HepG2 (cell line): ENCODE measurements around the gene OSBPL9. TPM values are rescaled to one million over a fixed set of nuclear protein-coding genes. Genes with fewer than 3 reads are reported as not detected.

Source experiments
- ATAC-seq: fragments of 200-7000 bp; cut with Tn5 transposase; 3 replicates; pipeline ENCODE4 v1.9.1; 2020; ENCODE audit warnings: mild to moderate bottlenecking, moderate library complexity
- BruUV-seq: library from RNA; stranded (reverse); fragments of 400-500 nt; replicated peaks from 2 replicates; lab custom pipeline; 2021; lab: Mats Ljungman, UMichigan
- CTCF ChIA-PET: fragments of 300-600 bp; formaldehyde crosslinking; extraction: SDS; loops from one replicate; lab custom pipeline; 2021; ENCODE audit warnings: low total read pairs, inconsistent platforms, low intra/inter-chr PET ratio; lab: Yijun Ruan, JAX
- POLR2A ChIA-PET: fragments of 350-600 bp; sonication (Branson Sonifier 250); formaldehyde crosslinking; loops from one replicate; lab custom pipeline; 2020; ENCODE audit warnings: antibody characterized with exemption, inconsistent platforms; lab: Yijun Ruan, JAX
- DNase-seq: peaks from one replicate; pipeline ENCODE4 v3.0.0-alpha.2; 2015; ENCODE audit warnings: low spot score
- FAIRE-seq: peaks from 3 replicates; lab custom pipeline; 2011; peaks lifted over from hg19 to GRCh38; lab: Jason Lieb, UNC
- H2AFZ ChIP-seq: one replicate; pipeline ENCODE4 v1.6.1; 2011; ENCODE audit warnings: low read length, inconsistent platforms
- H3K27ac ChIP-seq: fragments of 300-600 bp; 3 replicates; pipeline ENCODE4 v1.8.0; 2011; ENCODE audit warnings: mixed run types, mild to moderate bottlenecking, mixed read lengths, low read length, inconsistent platforms; ENCODE audit not compliant: insufficient read depth; ENCODE audit errors: extremely low read length
- H3K27me3 ChIP-seq, 2 experiments: fragments of 200-600 bp in 1 of 2; 2 replicates in 1 of 2; 3 replicates in 1 of 2; pipeline versions ENCODE4 v1.6.0 to v1.8.0; 2011; ENCODE audit warnings: low read length in 2 of 2, mild to moderate bottlenecking in 2 of 2, moderate library complexity in 2 of 2, inconsistent platforms in 1 of 2; ENCODE audit not compliant: insufficient read depth in 2 of 2, control insufficient read depth in 1 of 2
- H3K36me3 ChIP-seq, 2 experiments: fragments of 200-600 bp in 1 of 2; replicated peaks in 1 of 2; 2 replicates in 1 of 2; 3 replicates in 1 of 2; pipeline versions ENCODE4 v1.5.1 to v1.8.0; 2011; ENCODE audit warnings: low read length in 2 of 2, inconsistent platforms in 1 of 2; ENCODE audit not compliant: insufficient read depth in 2 of 2, control insufficient read depth in 1 of 2
- H3K4me1 ChIP-seq: 2 replicates; pipeline ENCODE4 v1.5.1; 2012; ENCODE audit warnings: low read length, inconsistent platforms; ENCODE audit not compliant: insufficient read depth
- H3K4me2 ChIP-seq: 2 replicates; pipeline ENCODE4 v1.6.0; 2011; ENCODE audit warnings: low read depth, low read length, inconsistent platforms
- H3K4me3 ChIP-seq, 3 experiments: fragments of 200-600 bp in 1 of 3; sonication (generic), shearing (Covaris generic) in 1 of 3; replicated peaks in 1 of 3; 2 replicates each; pipeline ENCODE4 v1.5.1; 2011 to 2016; ENCODE audit warnings: low read length in 3 of 3, inconsistent platforms in 2 of 3, low read depth in 2 of 3, mild to moderate bottlenecking in 2 of 3, control low read depth in 1 of 3, mixed read lengths in 1 of 3; ENCODE audit not compliant: insufficient read depth in 1 of 3
- H3K79me2 ChIP-seq: one replicate; pipeline ENCODE4 v1.6.1; 2011; ENCODE audit warnings: low read length, inconsistent platforms; ENCODE audit not compliant: insufficient read depth
- H3K9ac ChIP-seq: 2 replicates; pipeline ENCODE4 v1.6.0; 2011; ENCODE audit warnings: mild to moderate bottlenecking, low read depth, low read length, inconsistent platforms; ENCODE audit not compliant: insufficient read depth
- H3K9me3 ChIP-seq: 2 replicates; pipeline ENCODE4 v1.5.1; 2012; ENCODE audit warnings: mild to moderate bottlenecking, low read length
- H4K20me1 ChIP-seq: 2 replicates; pipeline ENCODE4 v1.6.0; 2011; ENCODE audit warnings: inconsistent platforms, mild to moderate bottlenecking, low read length, moderate library complexity; ENCODE audit not compliant: insufficient read depth
- GPN1 ChIP-seq: sonication (generic); formaldehyde crosslinking; IDR thresholded peaks from 2 replicates; pipeline ENCODE4 v1.5.1; 2020; ENCODE audit warnings: missing genetic modification reagents, borderline replicate concordance
- HNF4A ChIP-seq: sonication (generic); formaldehyde crosslinking; IDR thresholded peaks from 2 replicates; pipeline ENCODE4 v1.4.0; 2020; ENCODE audit warnings: missing genetic modification reagents
- HNRNPUL1 ChIP-seq: fragments of 200-400 bp; formaldehyde crosslinking; IDR thresholded peaks from 2 replicates; pipeline ENCODE4 v1.6.1; 2017; ENCODE audit warnings: low read depth, mild to moderate bottlenecking, low read length, moderate library complexity
- ZNF484 ChIP-seq: sonication (generic); formaldehyde crosslinking; IDR thresholded peaks from 2 replicates; pipeline ENCODE4 v1.5.1; 2020; ENCODE audit warnings: mild to moderate bottlenecking, low read depth, missing genetic modification reagents, borderline replicate concordance
- WGBS: methylation state at CpG from one replicate; pipeline ENCODE4 v1.1.6; 2017; ENCODE audit warnings: low lambda C conversion rate; 5-methylcytosine and 5-hydroxymethylcytosine counted together
- in situ Hi-C: cut with HindIII; loops from 2 replicates; pipeline ENCODE4 v1.10.0; 2017; ENCODE audit warnings: low pct_unique_long_range_greater_than_20kb; ENCODE audit not compliant: extremely low pct_ligation_motif_present
- intact Hi-C: fragments of 100-400 bp; cut with micrococcal nuclease; formaldehyde crosslinking; loops from one replicate; pipeline ENCODE4 v1.10.0; 2022; ENCODE audit not compliant: unreplicated experiment
- polyA plus RNA-seq, 8 experiments: library from polyadenylated mRNA; depleted of rRNA in 3 of 8; stranded (reverse) in 7 of 8; unstranded in 1 of 8; fragments of >200 nt; fragmentation: Illumina TruSeq in 4 of 8; extraction: Trizol in 4 of 8; gene quantifications; 2 replicates each; pipeline versions ENCODE4 v1.2.1 to v1.2.3, GENCODE V29; 2011 to 2016; ENCODE audit warnings: low read depth in 4 of 8, missing spikeins in 1 of 8, mixed read lengths in 1 of 8; ENCODE audit not compliant: insufficient read depth in 1 of 8
- total RNA-seq, 5 experiments: library from RNA; depleted of rRNA; stranded (reverse); fragments of >200 nt; fragmentation: Illumina TruSeq; extraction: Trizol; gene quantifications; 2 replicates each; pipeline ENCODE4 v1.2.3, GENCODE V29; 2016; ENCODE audit warnings: low read depth in 1 of 5
- TF ChIP-seq, protein P1 (sequence below): sonication (generic); formaldehyde crosslinking; IDR thresholded peaks from 2 replicates; pipeline ENCODE4 v1.8.0; 2022; ENCODE audit warnings: mild to moderate bottlenecking, missing genetic modification reagents

OSBPL9 gene
- total and polyA plus RNA-seq, 2 of the 13 experiments (the other 11 are each of a cell fraction or from before 2014, with no cell fraction given): 83.6 to 142 TPM

- ATAC-seq: no peak
- H3K9me3 ChIP-seq: no peaks in the 10 kb centered on the region
- no peak overlapping the region for H3K4me2 ChIP-seq
- WGBS: 96% methylated on average over 7 of the region's 7 CpGs
- no peak overlapping the region for H2AFZ ChIP-seq
- H3K9ac ChIP-seq: no peak overlapping the region
- BruUV-seq: no TSS peak
- no peak for FAIRE-seq
- CTCF ChIA-PET: no interaction called here
- H3K27me3 ChIP-seq: no peaks in the 10 kb centered on the region
- H3K36me3 ChIP-seq: no peaks in the 10 kb centered on the region
- no peak overlapping the region for H3K4me3 ChIP-seq
- in situ Hi-C loops (no loop called here), intact Hi-C loops (no loop called here)
- H3K79me2 ChIP-seq: peaks cover 28% of the 10 kb centered on the region
- POLR2A ChIA-PET: no interaction called here
- H4K20me1 ChIP-seq: no peaks in the 10 kb centered on the region; the same call in 1 of the 2 replicates
- no peak overlapping the region for H3K27ac ChIP-seq
- peaks cover 28% of the 10 kb centered on the region for H3K4me1 ChIP-seq
- no peak for DNase-seq
- TF ChIP-seq, protein P1, sequence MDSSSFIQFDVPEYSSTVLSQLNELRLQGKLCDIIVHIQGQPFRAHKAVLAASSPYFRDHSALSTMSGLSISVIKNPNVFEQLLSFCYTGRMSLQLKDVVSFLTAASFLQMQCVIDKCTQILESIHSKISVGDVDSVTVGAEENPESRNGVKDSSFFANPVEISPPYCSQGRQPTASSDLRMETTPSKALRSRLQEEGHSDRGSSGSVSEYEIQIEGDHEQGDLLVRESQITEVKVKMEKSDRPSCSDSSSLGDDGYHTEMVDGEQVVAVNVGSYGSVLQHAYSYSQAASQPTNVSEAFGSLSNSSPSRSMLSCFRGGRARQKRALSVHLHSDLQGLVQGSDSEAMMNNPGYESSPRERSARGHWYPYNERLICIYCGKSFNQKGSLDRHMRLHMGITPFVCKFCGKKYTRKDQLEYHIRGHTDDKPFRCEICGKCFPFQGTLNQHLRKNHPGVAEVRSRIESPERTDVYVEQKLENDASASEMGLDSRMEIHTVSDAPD: no peak
- no peak for TF ChIP-seq ZNF484 (CRISPR knock-in tag)
- TF ChIP-seq GPN1 (CRISPR knock-in tag): no peak
Measured at GRCh38 chr1:51634618-51635017, 17.7 kb downstream of the OSBPL9 start.

GRCh38 chr1:51635615-51636014, 18.7 kb downstream of the OSBPL9 start:
- FAIRE-seq: no peak
- Histone ChIP-seq H3K9me3 (no peaks in the 10 kb centered on the region), H4K20me1 (no peaks in the 10 kb centered on the region; the same call in 1 of the 2 replicates), H3K27me3 (no peaks in the 10 kb centered on the region), H2AFZ (no peak overlapping the region), H3K27ac (no peak overlapping the region), H3K4me3 (no peak overlapping the region), H3K4me1 (peaks cover 28% of the 10 kb centered on the region), H3K36me3 (no peaks in the 10 kb centered on the region), H3K9ac (no peak overlapping the region), H3K4me2 (no peak overlapping the region), H3K79me2 (peaks cover 25% of the 10 kb centered on the region)
- TF ChIP-seq HNRNPUL1 (no peak), HNF4A (CRISPR knock-in tag) (peak; percentile 27; the same call in 1 of the 2 replicates)
- POLR2A ChIA-PET: no interaction called here
- no TSS peak for BruUV-seq
- CTCF ChIA-PET: no interaction called here
- intact Hi-C loops (no loop called here), in situ Hi-C loops (no loop called here)
- no peak for ATAC-seq
- DNase-seq: no peak
- WGBS: 52% methylated on average over 3 of the region's 3 CpGs
